DND-41 (cell line): ENCODE data around the gene STAT4.

ENCODE experiments used
- EZH2 ChIP-seq: IDR thresholded peaks from 3 replicates; pipeline ENCODE4 v1.6.1; 2012; ENCODE audit warnings: borderline replicate concordance, low read depth, mild to moderate bottlenecking, moderate library complexity, low read length, inconsistent platforms; ENCODE audit not compliant: severe bottlenecking
- TF ChIP-seq, protein P1 (sequence below): IDR thresholded peaks from 2 replicates; pipeline ENCODE4 v1.5.1; 2012; ENCODE audit warnings: borderline replicate concordance, low read length, moderate library complexity, mild to moderate bottlenecking; ENCODE audit not compliant: poor library complexity, severe bottlenecking; ENCODE audit errors: extremely low read depth

DNA sequence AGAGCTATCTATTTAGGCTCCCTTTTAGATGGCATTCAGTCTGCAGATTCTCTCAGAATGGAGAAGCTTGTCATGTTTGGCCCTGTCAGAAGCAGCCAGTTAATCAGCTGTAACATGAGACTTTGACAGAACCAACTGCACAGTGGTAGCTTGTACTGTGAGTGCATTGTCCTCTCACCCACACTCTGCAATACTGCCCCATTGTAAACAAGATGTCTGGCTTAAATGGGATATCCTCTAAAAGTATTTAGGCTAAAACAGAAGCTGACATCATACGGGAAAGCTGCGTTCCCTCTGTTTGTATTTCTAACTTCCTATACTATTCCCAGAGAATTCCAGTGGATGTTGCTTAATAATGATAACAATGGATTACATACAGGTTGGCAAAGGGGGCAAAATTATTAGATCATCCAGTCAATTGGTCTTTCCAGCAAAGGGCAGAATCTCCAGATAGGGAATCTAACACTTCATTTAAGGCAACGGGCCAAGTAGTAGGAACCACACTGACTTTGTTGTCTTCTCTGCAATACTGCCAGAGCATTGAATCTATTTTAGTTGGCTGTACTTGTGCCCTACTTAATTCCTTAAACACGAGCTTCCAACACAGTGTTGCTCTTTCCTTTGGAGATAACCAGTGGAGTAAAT, 15.4 kb upstream of the STAT4 start:
- TF ChIP-seq EZH2 = no peak
- TF ChIP-seq, protein P1, sequence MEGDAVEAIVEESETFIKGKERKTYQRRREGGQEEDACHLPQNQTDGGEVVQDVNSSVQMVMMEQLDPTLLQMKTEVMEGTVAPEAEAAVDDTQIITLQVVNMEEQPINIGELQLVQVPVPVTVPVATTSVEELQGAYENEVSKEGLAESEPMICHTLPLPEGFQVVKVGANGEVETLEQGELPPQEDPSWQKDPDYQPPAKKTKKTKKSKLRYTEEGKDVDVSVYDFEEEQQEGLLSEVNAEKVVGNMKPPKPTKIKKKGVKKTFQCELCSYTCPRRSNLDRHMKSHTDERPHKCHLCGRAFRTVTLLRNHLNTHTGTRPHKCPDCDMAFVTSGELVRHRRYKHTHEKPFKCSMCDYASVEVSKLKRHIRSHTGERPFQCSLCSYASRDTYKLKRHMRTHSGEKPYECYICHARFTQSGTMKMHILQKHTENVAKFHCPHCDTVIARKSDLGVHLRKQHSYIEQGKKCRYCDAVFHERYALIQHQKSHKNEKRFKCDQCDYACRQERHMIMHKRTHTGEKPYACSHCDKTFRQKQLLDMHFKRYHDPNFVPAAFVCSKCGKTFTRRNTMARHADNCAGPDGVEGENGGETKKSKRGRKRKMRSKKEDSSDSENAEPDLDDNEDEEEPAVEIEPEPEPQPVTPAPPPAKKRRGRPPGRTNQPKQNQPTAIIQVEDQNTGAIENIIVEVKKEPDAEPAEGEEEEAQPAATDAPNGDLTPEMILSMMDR = no peak
